ENCODE data around the gene SS18L1.

SS18L1 gene

GRCh38 chr20:62225026-62225425, 81.5 kb downstream of the SS18L1 start:
- TF ChIP-seq, protein P1, sequence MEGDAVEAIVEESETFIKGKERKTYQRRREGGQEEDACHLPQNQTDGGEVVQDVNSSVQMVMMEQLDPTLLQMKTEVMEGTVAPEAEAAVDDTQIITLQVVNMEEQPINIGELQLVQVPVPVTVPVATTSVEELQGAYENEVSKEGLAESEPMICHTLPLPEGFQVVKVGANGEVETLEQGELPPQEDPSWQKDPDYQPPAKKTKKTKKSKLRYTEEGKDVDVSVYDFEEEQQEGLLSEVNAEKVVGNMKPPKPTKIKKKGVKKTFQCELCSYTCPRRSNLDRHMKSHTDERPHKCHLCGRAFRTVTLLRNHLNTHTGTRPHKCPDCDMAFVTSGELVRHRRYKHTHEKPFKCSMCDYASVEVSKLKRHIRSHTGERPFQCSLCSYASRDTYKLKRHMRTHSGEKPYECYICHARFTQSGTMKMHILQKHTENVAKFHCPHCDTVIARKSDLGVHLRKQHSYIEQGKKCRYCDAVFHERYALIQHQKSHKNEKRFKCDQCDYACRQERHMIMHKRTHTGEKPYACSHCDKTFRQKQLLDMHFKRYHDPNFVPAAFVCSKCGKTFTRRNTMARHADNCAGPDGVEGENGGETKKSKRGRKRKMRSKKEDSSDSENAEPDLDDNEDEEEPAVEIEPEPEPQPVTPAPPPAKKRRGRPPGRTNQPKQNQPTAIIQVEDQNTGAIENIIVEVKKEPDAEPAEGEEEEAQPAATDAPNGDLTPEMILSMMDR (IDR thresholded peaks at IDR 0.05; ENCODE audit: borderline replicate concordance, insufficient read depth, low read depth, low read length), result no peak
- no peak overlapping the region for H3K4me3 ChIP-seq (ENCODE audit: low read depth, low read length)

GRCh38 chr20:62225820-62226635, 82.5 kb downstream of the SS18L1 start:
- TF ChIP-seq, protein P1 (IDR thresholded peaks at IDR 0.05; ENCODE audit: borderline replicate concordance, insufficient read depth, low read depth, low read length), result no peak
- no peak overlapping the region for H3K4me3 ChIP-seq (ENCODE audit: low read depth, low read length)

- TF ChIP-seq, protein P1 (IDR thresholded peaks at IDR 0.05; ENCODE audit: borderline replicate concordance, insufficient read depth, low read depth, low read length), result no peak
- H3K4me3 ChIP-seq (ENCODE audit: low read depth, low read length), result no peak overlapping the region
Measured at GRCh38 chr20:62226707-62227590, 83.4 kb downstream of the SS18L1 start.

DNA sequence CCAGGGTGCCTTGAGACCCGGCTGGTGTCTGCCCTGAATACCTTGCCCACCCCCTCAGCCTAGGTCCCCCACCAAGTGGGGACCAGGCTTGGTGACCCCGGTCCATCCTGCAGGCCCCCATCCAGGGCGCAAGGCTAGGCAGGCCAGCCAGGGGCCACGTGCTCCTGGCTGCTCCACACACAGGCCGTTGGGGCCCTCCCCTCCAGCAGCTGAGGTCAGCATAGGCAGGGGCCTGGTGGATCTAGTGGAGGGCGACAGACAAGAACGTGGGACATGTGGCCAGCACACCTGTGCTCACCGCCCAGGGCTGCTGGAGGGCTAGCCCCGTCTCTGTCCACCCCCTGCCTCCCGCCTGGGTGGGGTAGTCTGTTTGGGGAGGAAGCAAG, 84.0 kb downstream of the SS18L1 start:
- H3K4me3 ChIP-seq (ENCODE audit: low read depth, low read length), result no peak overlapping the region
- TF ChIP-seq, protein P1 (IDR thresholded peaks at IDR 0.05; ENCODE audit: borderline replicate concordance, insufficient read depth, low read depth, low read length), result no peak

GRCh38 chr20:62227977-62228958, 84.7 kb downstream of the SS18L1 start:
- no peak overlapping the region for H3K4me3 ChIP-seq (ENCODE audit: low read depth, low read length)
- TF ChIP-seq, protein P1 (IDR thresholded peaks at IDR 0.05; ENCODE audit: borderline replicate concordance, insufficient read depth, low read depth, low read length), result no peak

GRCh38 chr20:62228982-62229545, 85.5 kb downstream of the SS18L1 start:
- H3K4me3 ChIP-seq (ENCODE audit: low read depth, low read length), result no peak overlapping the region
- TF ChIP-seq, protein P1 (IDR thresholded peaks at IDR 0.05; ENCODE audit: borderline replicate concordance, insufficient read depth, low read depth, low read length), result no peak

Data from GM12875 (cell line).